Neural progenitor cell (in vitro differentiated cells): ENCODE results near the gene FFAR2.

Experiments used
- EZH2phosphoT487 ChIP-seq: fragments of 200-600 bp; sonication (generic); IDR thresholded peaks from 2 replicates; pipeline ENCODE4 v1.6.1; 2017; ENCODE audit warnings: antibody characterized with exemption
- TF ChIP-seq, protein P1 (sequence below): fragments of 200-600 bp; sonication (generic); IDR thresholded peaks from 2 replicates; pipeline ENCODE4 v1.5.1; 2017; ENCODE audit warnings: antibody characterized with exemption, mild to moderate bottlenecking

DNA sequence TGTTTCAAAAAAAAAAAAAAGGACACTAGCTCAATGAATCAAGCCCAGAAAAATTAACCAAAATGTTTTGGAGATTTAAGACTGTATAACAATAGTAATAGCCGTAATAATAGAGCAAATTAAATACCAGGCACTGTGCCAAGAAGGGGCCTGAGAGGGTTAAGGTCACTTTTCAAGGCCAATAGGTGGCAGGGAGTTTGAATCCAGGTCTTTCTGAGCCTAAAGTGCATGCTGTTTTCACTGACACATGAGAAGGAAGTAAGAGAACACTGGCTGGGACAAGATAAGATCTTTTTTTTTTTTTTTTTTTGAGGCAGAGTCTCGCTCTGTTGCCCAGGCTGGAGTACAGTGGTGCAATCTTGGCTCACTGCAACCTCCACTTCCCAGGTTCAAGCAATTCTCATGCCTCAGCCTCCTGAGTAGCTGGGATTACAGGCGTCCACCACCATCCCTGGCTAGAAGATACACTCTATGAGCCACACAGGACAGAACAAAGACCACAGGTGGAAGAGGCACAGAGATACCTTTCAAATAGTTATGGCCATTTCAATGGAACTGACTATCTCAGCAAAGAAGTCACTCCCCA, 7.7 kb downstream of the FFAR2 start:
- no peak for TF ChIP-seq EZH2phosphoT487
- TF ChIP-seq, protein P1, sequence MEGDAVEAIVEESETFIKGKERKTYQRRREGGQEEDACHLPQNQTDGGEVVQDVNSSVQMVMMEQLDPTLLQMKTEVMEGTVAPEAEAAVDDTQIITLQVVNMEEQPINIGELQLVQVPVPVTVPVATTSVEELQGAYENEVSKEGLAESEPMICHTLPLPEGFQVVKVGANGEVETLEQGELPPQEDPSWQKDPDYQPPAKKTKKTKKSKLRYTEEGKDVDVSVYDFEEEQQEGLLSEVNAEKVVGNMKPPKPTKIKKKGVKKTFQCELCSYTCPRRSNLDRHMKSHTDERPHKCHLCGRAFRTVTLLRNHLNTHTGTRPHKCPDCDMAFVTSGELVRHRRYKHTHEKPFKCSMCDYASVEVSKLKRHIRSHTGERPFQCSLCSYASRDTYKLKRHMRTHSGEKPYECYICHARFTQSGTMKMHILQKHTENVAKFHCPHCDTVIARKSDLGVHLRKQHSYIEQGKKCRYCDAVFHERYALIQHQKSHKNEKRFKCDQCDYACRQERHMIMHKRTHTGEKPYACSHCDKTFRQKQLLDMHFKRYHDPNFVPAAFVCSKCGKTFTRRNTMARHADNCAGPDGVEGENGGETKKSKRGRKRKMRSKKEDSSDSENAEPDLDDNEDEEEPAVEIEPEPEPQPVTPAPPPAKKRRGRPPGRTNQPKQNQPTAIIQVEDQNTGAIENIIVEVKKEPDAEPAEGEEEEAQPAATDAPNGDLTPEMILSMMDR = no peak
